GM12801 (cell line): ENCODE measurements around the gene LAMB1.

ENCODE experiments used
- TF ChIP-seq, protein P1 (sequence below): IDR thresholded peaks from one replicate; pipeline ENCODE4 v1.5.1; 2011; ENCODE audit warnings: control low read depth; ENCODE audit not compliant: insufficient read length; ENCODE audit errors: extremely low read depth

LAMB1 gene

DNA sequence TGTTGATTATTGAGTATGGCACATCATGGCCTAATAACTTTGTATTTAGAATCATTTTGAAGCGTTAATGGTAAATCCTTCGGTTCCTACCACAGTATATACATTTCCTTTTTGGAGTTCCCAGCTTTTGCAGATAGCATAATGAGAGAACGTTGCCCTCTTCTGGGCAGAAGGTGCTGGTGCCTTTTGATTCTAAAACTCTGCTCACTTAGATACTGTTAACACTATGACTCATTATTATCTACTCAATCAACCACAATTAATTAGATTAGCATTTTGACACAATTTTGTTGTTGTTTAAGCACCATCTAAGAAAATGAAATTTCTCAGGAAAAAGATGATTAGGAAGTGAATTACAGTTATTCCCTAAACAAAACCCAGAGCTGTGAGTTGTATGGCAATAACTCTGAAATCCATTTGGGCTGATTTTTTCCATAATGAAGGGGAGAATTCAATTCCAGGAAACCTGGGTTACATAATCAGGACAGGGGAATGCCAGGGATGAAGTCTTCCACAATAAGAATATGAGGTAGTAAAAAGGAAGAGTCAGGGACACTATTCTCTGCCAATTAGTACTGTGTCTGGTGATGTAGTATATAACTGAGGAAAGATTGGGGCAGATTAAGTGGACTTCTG is 123.4 kb downstream of the LAMB1 start:
- TF ChIP-seq, protein P1, sequence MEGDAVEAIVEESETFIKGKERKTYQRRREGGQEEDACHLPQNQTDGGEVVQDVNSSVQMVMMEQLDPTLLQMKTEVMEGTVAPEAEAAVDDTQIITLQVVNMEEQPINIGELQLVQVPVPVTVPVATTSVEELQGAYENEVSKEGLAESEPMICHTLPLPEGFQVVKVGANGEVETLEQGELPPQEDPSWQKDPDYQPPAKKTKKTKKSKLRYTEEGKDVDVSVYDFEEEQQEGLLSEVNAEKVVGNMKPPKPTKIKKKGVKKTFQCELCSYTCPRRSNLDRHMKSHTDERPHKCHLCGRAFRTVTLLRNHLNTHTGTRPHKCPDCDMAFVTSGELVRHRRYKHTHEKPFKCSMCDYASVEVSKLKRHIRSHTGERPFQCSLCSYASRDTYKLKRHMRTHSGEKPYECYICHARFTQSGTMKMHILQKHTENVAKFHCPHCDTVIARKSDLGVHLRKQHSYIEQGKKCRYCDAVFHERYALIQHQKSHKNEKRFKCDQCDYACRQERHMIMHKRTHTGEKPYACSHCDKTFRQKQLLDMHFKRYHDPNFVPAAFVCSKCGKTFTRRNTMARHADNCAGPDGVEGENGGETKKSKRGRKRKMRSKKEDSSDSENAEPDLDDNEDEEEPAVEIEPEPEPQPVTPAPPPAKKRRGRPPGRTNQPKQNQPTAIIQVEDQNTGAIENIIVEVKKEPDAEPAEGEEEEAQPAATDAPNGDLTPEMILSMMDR, result no peak

DNA sequence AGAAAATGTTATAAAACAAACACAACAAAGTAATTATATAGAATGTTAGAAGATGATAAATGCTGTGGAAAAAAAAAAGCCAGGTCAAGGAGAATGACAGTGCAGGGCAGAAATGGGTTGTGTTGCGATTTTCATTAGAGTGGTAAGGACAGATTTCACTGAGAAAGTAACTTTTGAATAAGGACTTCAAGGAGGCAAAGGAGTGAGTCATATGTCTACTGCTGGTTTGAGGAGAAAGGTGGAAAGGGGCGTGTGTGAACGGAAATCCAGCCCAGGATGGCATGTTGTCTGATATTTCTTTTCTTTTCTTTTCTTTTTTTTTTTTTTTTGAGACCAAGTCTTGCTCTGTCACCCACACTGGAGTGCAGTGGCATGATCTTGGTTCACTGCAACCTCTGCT is 124.3 kb downstream of the LAMB1 start:
- TF ChIP-seq, protein P1, result no peak

DNA sequence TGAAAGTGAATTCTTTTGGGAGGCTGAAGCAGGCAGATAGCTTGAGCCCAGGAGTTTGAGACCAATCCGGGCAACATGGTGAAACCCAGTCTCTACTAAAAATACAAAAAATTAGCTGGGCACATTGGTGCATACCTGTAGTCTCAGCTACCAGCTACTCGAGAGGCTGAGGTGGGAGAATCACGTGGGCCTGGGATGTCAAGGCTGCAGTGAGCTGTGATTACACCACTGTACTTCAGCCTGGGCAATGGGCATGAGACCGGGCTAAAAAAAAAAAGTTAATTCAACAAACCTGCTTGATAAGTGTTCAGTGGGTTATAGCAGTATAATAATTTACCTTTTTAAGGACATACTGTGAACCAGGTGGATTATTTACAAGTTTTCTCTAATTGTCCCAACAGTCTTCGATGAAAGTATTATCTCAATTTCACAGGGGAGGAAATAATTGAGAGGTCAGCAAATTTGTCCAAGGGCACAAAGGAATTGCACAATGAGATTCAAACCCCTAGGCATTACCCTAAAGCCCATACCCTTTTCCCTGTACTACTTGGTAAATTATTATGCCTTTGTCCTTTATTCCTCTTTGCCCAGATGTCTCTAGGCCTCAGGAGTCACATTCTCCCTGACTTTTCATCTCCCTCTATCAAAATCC is 125.1 kb downstream of the LAMB1 start:
- TF ChIP-seq, protein P1, result no peak

DNA sequence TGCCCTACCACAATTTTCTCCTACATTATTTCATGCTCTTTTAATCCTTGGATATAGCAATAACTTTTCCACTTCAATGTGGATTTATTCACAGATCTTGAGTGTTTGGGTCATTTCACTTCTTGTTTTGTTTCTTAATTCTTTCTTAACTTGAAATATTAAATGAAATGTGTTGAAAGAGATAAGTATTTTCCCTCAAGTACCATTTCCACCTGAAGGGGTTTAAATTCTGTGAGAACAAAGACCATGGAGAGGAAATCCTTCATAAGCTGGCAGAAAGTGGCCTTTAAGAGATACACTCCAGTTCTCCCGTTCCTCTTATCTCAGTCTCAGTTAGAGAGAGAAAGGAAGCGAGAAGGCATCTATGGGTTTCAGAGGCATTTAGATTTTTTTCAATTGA is 126.0 kb downstream of the LAMB1 start:
- TF ChIP-seq, protein P1, result no peak

DNA sequence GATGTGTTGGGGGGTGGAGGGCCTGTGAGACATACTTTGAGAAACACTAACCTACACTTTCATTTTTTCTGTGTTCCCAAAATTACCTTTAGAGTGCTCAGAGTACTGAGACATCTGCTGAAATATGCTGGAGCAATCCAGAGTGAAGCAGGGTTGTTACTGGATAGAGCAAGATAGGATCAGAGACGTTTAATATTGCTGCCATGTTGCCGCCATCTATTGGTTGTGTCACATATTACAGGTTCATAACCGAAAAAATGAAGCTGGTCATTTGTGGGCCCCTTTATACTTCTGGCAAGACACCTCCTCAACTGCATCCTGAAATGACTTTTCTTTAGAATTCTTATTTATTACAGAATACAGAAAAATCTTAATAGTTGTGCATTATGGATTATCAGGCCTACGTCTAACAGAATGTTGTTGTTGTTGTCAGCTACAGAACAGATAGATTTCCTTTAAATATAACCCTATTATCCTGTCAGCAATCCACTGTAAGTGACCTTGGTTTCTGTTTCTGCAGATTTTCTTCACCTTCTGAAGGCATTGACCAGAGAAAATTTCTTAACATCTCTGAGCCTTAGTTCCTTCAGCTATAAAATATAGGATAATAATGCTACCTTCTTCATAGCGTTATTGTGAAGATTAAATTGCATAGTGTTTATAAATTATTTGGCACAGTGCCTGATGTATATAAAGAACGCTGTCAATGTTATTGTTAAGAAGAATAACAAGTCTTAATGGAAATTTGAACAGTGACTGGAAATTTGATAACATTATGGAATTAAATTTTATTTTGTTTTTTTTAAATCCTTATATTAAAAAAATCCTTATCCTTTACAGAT is 128.1 kb downstream of the LAMB1 start:
- TF ChIP-seq, protein P1, result no peak

DNA sequence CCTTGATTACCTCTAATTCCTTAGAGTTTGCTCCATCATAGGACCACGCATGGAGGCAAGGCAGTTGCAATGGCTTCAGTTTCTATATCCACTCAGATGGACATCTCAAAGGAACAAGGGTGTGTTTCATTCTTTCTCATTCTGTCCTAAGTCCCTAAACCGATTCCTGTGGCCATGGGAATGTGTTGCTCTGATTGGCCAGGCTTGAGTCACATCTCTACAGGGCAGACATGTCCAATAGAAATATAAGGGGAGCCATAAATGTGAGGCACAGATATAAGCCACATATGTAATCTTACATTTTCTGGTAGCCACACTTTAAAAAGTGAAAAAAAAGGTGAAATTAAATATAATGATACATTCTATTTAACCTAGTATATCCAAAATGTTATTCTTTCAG is 128.8 kb downstream of the LAMB1 start:
- TF ChIP-seq, protein P1, result no peak
